ENCODE results near the gene CMSS1. TPM values are rescaled to one million over a fixed set of nuclear protein-coding genes. Genes with fewer than 3 reads are reported as not detected.

The CMSS1 gene
- polyA plus RNA-seq, 2 of the 4 experiments (the other 2 are of a cell fraction): 61.1 to 62.9 TPM

DNA sequence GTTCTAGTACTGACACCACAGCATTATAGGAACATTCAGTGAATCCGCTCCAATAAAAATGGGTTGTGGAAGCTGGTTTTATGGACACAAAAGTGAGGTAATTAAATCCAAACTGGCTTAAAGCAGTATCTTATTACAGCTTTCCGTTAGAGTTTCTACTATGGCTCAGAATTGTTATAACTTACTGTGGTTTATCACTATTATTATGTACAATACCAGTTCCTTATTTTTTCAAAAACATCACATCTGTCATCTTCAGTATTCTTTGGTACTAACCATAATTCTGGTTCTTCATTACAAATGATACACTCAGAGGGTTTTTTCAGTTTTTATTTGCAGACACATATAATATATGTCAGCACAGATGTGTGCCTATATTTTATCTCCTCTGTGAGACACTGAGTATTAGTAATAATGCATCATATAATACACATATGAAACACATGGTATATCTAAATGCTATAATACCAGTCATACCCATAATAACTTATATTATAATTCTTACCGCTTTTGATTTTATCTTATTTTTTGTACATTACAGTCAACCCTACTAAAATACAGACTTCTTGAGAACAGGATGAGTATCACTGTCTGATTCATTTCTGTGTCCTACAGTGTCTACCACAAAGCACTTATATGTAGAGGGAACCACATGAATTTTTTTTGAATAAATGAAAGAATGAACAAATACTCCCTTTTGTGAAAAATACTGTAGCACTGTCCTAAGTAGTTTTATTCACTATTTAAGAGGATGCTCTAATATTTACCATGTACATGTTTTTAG, 39.0 kb downstream of the CMSS1 start:
- TF ChIP-seq, protein P1, sequence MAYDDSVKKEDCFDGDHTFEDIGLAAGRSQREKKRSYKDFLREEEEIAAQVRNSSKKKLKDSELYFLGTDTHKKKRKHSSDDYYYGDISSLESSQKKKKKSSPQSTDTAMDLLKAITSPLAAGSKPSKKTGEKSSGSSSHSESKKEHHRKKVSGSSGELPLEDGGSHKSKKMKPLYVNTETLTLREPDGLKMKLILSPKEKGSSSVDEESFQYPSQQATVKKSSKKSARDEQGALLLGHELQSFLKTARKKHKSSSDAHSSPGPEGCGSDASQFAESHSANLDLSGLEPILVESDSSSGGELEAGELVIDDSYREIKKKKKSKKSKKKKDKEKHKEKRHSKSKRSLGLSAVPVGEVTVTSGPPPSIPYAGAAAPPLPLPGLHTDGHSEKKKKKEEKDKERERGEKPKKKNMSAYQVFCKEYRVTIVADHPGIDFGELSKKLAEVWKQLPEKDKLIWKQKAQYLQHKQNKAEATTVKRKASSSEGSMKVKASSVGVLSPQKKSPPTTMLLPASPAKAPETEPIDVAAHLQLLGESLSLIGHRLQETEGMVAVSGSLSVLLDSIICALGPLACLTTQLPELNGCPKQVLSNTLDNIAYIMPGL (CRISPR knock-in tag; IDR thresholded peaks at IDR 0.05; ENCODE audit: borderline replicate concordance): no peak
- no peak for TF ChIP-seq ESRRA (IDR thresholded peaks at IDR 0.05; ENCODE audit: borderline replicate concordance, low read length)
- no peak for TF ChIP-seq ZFP36 (IDR thresholded peaks at IDR 0.05; ENCODE audit: borderline replicate concordance, partially characterized antibody)
- TF ChIP-seq, protein P2, sequence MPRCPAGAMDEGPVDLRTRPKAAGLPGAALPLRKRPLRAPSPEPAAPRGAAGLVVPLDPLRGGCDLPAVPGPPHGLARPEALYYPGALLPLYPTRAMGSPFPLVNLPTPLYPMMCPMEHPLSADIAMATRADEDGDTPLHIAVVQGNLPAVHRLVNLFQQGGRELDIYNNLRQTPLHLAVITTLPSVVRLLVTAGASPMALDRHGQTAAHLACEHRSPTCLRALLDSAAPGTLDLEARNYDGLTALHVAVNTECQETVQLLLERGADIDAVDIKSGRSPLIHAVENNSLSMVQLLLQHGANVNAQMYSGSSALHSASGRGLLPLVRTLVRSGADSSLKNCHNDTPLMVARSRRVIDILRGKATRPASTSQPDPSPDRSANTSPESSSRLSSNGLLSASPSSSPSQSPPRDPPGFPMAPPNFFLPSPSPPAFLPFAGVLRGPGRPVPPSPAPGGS (IDR thresholded peaks at IDR 0.05): no peak
- TF ChIP-seq RFX5 (IDR thresholded peaks at IDR 0.05): no peak
- TF ChIP-seq, protein P3, sequence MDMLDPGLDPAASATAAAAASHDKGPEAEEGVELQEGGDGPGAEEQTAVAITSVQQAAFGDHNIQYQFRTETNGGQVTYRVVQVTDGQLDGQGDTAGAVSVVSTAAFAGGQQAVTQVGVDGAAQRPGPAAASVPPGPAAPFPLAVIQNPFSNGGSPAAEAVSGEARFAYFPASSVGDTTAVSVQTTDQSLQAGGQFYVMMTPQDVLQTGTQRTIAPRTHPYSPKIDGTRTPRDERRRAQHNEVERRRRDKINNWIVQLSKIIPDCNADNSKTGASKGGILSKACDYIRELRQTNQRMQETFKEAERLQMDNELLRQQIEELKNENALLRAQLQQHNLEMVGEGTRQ (IDR thresholded peaks at IDR 0.05): no peak
- no peak for TF ChIP-seq SREBF2 (IDR thresholded peaks at IDR 0.05)
- no peak for TF ChIP-seq EHF (CRISPR knock-in tag; IDR thresholded peaks at IDR 0.05)
- TF ChIP-seq NPAS2 (CRISPR knock-in tag; IDR thresholded peaks at IDR 0.05; ENCODE audit: borderline replicate concordance): no peak
- TF ChIP-seq HEYL (CRISPR knock-in tag; IDR thresholded peaks at IDR 0.05): no peak
- TF ChIP-seq SMC3 (IDR thresholded peaks at IDR 0.05): no peak
- no peak for TF ChIP-seq POLR2AphosphoS2 (conservative IDR thresholded peaks at IDR 0.05; ENCODE audit: low read length)
- TF ChIP-seq CBX8 (IDR thresholded peaks at IDR 0.05): no peak
- TF ChIP-seq POLR2A (IDR thresholded peaks at IDR 0.05; ENCODE audit: low read length): no peak
- TF ChIP-seq, protein P4, sequence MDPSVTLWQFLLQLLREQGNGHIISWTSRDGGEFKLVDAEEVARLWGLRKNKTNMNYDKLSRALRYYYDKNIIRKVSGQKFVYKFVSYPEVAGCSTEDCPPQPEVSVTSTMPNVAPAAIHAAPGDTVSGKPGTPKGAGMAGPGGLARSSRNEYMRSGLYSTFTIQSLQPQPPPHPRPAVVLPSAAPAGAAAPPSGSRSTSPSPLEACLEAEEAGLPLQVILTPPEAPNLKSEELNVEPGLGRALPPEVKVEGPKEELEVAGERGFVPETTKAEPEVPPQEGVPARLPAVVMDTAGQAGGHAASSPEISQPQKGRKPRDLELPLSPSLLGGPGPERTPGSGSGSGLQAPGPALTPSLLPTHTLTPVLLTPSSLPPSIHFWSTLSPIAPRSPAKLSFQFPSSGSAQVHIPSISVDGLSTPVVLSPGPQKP (IDR thresholded peaks at IDR 0.05; ENCODE audit: low read depth, low read length): no peak
- no peak overlapping the region for H3K27ac ChIP-seq
- no peak overlapping the region for H3K4me3 ChIP-seq
- no peak overlapping the region for H3K4me2 ChIP-seq
- no peak for FAIRE-seq
- peaks cover 18% of the 10 kb centered on the region for H3K4me1 ChIP-seq
- DNase-seq (ENCODE audit: low read depth in 1 of 2, low spot score in 1 of 2): no peak
- H3K9me3 ChIP-seq: no peaks in the 10 kb centered on the region
- POLR2A ChIA-PET: no interaction called here
- CTCF ChIA-PET: no interaction called here
- no peak for ATAC-seq
- 88% methylated on average over 3 of the region's 3 CpGs for WGBS (ENCODE audit: missing lambda C conversion rate)

DNA sequence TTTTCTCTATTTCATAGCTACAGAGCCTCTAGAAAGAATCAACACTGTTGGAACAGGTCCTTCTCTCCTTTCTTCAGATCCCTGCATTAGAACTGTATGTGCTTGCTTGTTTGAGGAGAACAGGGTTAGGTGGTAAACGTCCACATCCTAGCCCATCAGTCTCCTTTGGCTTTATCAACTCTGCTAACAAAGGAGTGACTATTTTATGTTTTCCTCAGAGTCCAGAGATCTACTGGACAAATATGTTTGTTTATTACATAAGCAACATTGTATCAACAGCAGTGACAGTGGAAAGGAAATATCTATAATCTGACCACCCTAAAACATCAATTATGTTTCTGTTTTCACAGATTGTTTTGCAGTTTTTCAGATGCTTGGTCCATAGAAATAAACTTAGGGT, 39.6 kb downstream of the CMSS1 start:
- ATAC-seq (no peak), DNase-seq (ENCODE audit: low read depth in 1 of 2, low spot score in 1 of 2) (no peak), FAIRE-seq (no peak)
- H3K4me3 ChIP-seq: no peak overlapping the region
- H3K4me1 ChIP-seq: peaks cover 23% of the 10 kb centered on the region
- WGBS (ENCODE audit: missing lambda C conversion rate): 36% methylated on average over 1 of the region's 1 CpG
- H3K27ac ChIP-seq: no peak overlapping the region
- TF ChIP-seq POLR2AphosphoS2 (conservative IDR thresholded peaks at IDR 0.05; ENCODE audit: low read length) (no peak), ZC3H11A (IDR thresholded peaks at IDR 0.05) (no peak)
- ChIA-PET CTCF (no interaction called here), POLR2A (no interaction called here)
- no peak overlapping the region for H3K4me2 ChIP-seq
- H3K9me3 ChIP-seq: no peaks in the 10 kb centered on the region

DNA sequence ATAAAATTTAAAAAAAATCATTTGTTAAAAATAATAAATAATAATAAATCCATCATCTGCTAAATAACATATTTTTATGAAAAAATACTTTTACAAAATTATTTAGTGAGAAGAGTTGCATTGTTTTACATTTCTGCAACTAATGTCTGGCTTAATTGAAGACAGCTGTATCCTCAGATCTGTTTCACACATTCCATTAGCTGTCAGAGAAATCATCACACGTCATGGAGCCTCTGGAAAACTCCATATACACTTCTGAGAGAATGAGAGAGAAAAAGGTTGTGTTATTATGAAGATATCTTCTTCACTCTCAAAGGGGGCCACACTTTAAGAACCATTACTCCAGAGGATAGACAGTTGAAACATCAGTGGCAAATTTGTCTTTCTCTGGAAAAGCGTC, 40.8 kb downstream of the CMSS1 start:
- no peak for ATAC-seq
- no peak overlapping the region for H3K4me2 ChIP-seq
- WGBS (ENCODE audit: missing lambda C conversion rate): 84% methylated on average over 2 of the region's 2 CpGs
- no peak overlapping the region for H3K4me3 ChIP-seq
- peaks cover 25% of the 10 kb centered on the region for H3K4me1 ChIP-seq
- no peak for FAIRE-seq
- DNase-seq (ENCODE audit: low read depth in 1 of 2, low spot score in 1 of 2): no peak
- CTCF ChIA-PET: no interaction called here
- POLR2A ChIA-PET: no interaction called here
- H3K9me3 ChIP-seq: no peaks in the 10 kb centered on the region
- no peak overlapping the region for H3K27ac ChIP-seq
- no peak for TF ChIP-seq TFCP2L1 (CRISPR knock-in tag; IDR thresholded peaks at IDR 0.05)
- no peak for TF ChIP-seq ZNF302 (CRISPR knock-in tag; IDR thresholded peaks at IDR 0.05)
- TF ChIP-seq CEBPB (IDR thresholded peaks at IDR 0.05): no peak
- TF ChIP-seq, protein P1 (CRISPR knock-in tag; IDR thresholded peaks at IDR 0.05; ENCODE audit: borderline replicate concordance): no peak
- TF ChIP-seq EHF (CRISPR knock-in tag; IDR thresholded peaks at IDR 0.05): no peak
- no peak for TF ChIP-seq MAZ (IDR thresholded peaks at IDR 0.05; ENCODE audit: borderline replicate concordance, low read depth, low read length)
- TF ChIP-seq CBX8 (IDR thresholded peaks at IDR 0.05): no peak
- TF ChIP-seq, protein P5, sequence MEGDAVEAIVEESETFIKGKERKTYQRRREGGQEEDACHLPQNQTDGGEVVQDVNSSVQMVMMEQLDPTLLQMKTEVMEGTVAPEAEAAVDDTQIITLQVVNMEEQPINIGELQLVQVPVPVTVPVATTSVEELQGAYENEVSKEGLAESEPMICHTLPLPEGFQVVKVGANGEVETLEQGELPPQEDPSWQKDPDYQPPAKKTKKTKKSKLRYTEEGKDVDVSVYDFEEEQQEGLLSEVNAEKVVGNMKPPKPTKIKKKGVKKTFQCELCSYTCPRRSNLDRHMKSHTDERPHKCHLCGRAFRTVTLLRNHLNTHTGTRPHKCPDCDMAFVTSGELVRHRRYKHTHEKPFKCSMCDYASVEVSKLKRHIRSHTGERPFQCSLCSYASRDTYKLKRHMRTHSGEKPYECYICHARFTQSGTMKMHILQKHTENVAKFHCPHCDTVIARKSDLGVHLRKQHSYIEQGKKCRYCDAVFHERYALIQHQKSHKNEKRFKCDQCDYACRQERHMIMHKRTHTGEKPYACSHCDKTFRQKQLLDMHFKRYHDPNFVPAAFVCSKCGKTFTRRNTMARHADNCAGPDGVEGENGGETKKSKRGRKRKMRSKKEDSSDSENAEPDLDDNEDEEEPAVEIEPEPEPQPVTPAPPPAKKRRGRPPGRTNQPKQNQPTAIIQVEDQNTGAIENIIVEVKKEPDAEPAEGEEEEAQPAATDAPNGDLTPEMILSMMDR (IDR thresholded peaks at IDR 0.05): no peak
- no peak for TF ChIP-seq POLR2A (IDR thresholded peaks at IDR 0.05; ENCODE audit: low read length)
- TF ChIP-seq NPAS2 (CRISPR knock-in tag; IDR thresholded peaks at IDR 0.05; ENCODE audit: borderline replicate concordance): no peak
- TF ChIP-seq HOXA7 (CRISPR knock-in tag; IDR thresholded peaks at IDR 0.05): no peak
- TF ChIP-seq KDM5A (IDR thresholded peaks at IDR 0.05): no peak
- no peak for TF ChIP-seq JUNB (IDR thresholded peaks at IDR 0.05)
- no peak for TF ChIP-seq POLR2AphosphoS2 (conservative IDR thresholded peaks at IDR 0.05; ENCODE audit: low read length)
- no peak for TF ChIP-seq BHLHE40 (IDR thresholded peaks at IDR 0.05; ENCODE audit: low read depth, low read length)

Measured in A549 (cell line).